Ovary (tissue), 9 donors: Measurements from ENCODE around the gene SEC14L1. TPM values are rescaled to one million over a fixed set of nuclear protein-coding genes. Genes with fewer than 3 reads are reported as not detected.
A peak's percentile ranks its signal among the peaks of the same experiment; 100 is the strongest.

ENCODE experiments used
- DNase-seq, 5 donors: peaks; one replicate each; pipeline ENCODE4 v3.0.0-alpha.2; 2019 to 2020
- H3K27ac ChIP-seq, 2 donors: fragments of 200-600 bp; one replicate each; pipeline versions ENCODE4 v1.5.1 to v1.8.0; 2019 to 2022
- H3K27me3 ChIP-seq: fragments of 200-600 bp; one replicate; pipeline ENCODE4 v1.8.0; 2022
- H3K36me3 ChIP-seq: fragments of 200-600 bp; sonication (generic); one replicate; pipeline ENCODE4 v1.5.1; 2019
- H3K4me1 ChIP-seq: one replicate; pipeline ENCODE4 v1.8.1; 2013; ENCODE audit warnings: mild to moderate bottlenecking, moderate library complexity; ENCODE audit not compliant: insufficient read depth
- H3K4me3 ChIP-seq: fragments of 200-600 bp; sonication (generic); one replicate; pipeline ENCODE4 v1.5.1; 2017
- H3K9me3 ChIP-seq, 2 donors: fragments of 200-600 bp in 1 of 2; sonication (generic) in 1 of 2; one replicate each; pipeline versions ENCODE4 v1.5.1 to v1.8.1; 2013 to 2019; ENCODE audit warnings: mild to moderate bottlenecking in 1 of 2, moderate library complexity in 1 of 2
- EP300 ChIP-seq: sonication (generic); formaldehyde crosslinking; IDR thresholded peaks from one replicate; pipeline ENCODE4 v1.6.1; 2017; ENCODE audit warnings: antibody characterized with exemption
- POLR2A ChIP-seq: fragments of 450-650 bp; IDR thresholded peaks from one replicate; pipeline ENCODE4 v1.6.1; 2017; ENCODE audit warnings: antibody characterized with exemption, mild to moderate bottlenecking, moderate library complexity
- WGBS, 3 donors: extraction: QIAGEN DNeasy Blood & Tissue Kit in 1 of 3; methylation state at CpG; one replicate each; pipeline versions ENCODE4 v1.1.5 to v1.1.7; 2013 to 2017; 5-methylcytosine and 5-hydroxymethylcytosine counted together
- intact Hi-C, 4 donors: fragments of 100-400 bp; cut with DNase I; formaldehyde crosslinking; loops; one replicate each; pipeline versions ENCODE4 v1.11.0 to v1.15.1; 2022 to 2023
- polyA plus RNA-seq, 2 donors: library from polyadenylated mRNA; stranded (reverse); fragments of 200-250 nt in 1 of 2; fragments of 350-450 nt in 1 of 2; fragmentation: Illumina TruSeq in 1 of 2; extraction: RNeasy Lipid Tissue Mini Kit (QIAGEN cat#74804) in 1 of 2; gene quantifications; one replicate each; pipeline ENCODE4 v1.2.3, GENCODE V29; 2013 to 2014
- total RNA-seq, 7 donors: library from RNA; depleted of rRNA in 2 of 7; stranded (reverse); fragments of >200 nt in 2 of 7; fragmentation: NEBNext Ultra II Directional in 3 of 7; extraction: Animal tissue kit (Norgen Biotek cat#: 25700) in 3 of 7; gene quantifications; one replicate each; pipeline versions ENCODE4 v1.1.0 to v1.2.4, GENCODE V29; 2016 to 2023
- TF ChIP-seq, protein P1 (sequence below), 3 donors: fragments of 450-650 bp in 2 of 3; fragments of 200-600 bp in 1 of 3; IDR thresholded peaks; one replicate each; pipeline versions ENCODE4 v1.5.1 to v1.8.0; 2016 to 2022; ENCODE audit warnings: antibody characterized with exemption in 3 of 3, mild to moderate bottlenecking in 1 of 3
- donor health status: DM: no; HTN: no; CAD: no; lungs with moderate emphysema.
- donor health status: DM: no; HTN: no; CAD: no.
- donor health status: Bipolar disorder and iron deficiency.
- donor health status: DM: yes; HTN: yes; CAD: no.
- donor health status: DM: no; HTN: no; CAD: no.
- donor health status: DM: yes; HTN: yes; CAD: no.

SEC14L1 gene
- total and polyA plus RNA-seq, 9 donors = 29.1 to 78.7 (median 53.7) TPM

DNA sequence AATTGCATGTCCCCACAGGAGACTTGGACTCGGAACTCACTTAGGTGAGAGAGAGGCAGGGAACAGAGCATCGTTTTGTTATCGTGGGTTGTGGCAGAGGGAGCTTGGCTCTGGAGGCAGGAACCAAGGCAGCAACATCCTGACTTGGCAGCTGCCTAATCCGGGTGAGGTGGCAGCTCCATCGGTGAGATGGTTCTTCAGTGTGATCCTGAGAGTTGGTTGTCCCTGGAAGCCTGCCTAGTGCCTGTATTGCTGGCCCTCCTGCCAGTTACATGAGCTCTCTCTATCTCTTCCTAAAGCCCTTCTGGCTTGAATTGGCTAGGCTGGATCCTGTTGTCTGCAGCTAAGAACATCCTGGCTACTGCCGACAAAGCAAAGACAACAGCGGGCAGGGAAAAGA, 19.9 kb upstream of the SEC14L1 start:
- no peaks in the 10 kb centered on the region for H3K36me3 ChIP-seq
- WGBS, 3 donors = 33 to 55% (median 44%) methylated on average over 7 of the region's 7 CpGs
- intact Hi-C loops = no loop called here

GRCh38 chr17:77124192-77124889, 16.4 kb upstream of the SEC14L1 start:
- Histone ChIP-seq H3K27ac (no peak overlapping the region), H3K36me3 (no peaks in the 10 kb centered on the region), H3K27me3 (no peaks in the 10 kb centered on the region), H3K4me3 (no peak overlapping the region), H3K4me1 (peaks cover 15% of the 10 kb centered on the region), H3K9me3 (no peaks in the 10 kb centered on the region)
- TF ChIP-seq POLR2A = no peak
- TF ChIP-seq, protein P1, sequence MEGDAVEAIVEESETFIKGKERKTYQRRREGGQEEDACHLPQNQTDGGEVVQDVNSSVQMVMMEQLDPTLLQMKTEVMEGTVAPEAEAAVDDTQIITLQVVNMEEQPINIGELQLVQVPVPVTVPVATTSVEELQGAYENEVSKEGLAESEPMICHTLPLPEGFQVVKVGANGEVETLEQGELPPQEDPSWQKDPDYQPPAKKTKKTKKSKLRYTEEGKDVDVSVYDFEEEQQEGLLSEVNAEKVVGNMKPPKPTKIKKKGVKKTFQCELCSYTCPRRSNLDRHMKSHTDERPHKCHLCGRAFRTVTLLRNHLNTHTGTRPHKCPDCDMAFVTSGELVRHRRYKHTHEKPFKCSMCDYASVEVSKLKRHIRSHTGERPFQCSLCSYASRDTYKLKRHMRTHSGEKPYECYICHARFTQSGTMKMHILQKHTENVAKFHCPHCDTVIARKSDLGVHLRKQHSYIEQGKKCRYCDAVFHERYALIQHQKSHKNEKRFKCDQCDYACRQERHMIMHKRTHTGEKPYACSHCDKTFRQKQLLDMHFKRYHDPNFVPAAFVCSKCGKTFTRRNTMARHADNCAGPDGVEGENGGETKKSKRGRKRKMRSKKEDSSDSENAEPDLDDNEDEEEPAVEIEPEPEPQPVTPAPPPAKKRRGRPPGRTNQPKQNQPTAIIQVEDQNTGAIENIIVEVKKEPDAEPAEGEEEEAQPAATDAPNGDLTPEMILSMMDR (IDR thresholded peaks at IDR 0.05) = no peak
- no peak for TF ChIP-seq EP300
- DNase-seq = no peak
- intact Hi-C loops = no loop called here
- WGBS, 3 donors = 45 to 54% (median 50%) methylated on average over 15 of the region's 15 CpGs

More for the DNA sequence above, 19.9 kb upstream of the SEC14L1 start:
- Histone ChIP-seq H3K9me3 (no peaks in the 10 kb centered on the region), H3K27me3 (no peaks in the 10 kb centered on the region), H3K4me3 (no peak overlapping the region), H3K4me1 (peaks cover 12% of the 10 kb centered on the region), H3K27ac (peak overlapping the region; percentile 11 to 26)
- no peak for DNase-seq
- TF ChIP-seq POLR2A = no peak
- TF ChIP-seq, protein P1 (IDR thresholded peaks at IDR 0.05) = no peak
- TF ChIP-seq EP300 = no peak

DNA sequence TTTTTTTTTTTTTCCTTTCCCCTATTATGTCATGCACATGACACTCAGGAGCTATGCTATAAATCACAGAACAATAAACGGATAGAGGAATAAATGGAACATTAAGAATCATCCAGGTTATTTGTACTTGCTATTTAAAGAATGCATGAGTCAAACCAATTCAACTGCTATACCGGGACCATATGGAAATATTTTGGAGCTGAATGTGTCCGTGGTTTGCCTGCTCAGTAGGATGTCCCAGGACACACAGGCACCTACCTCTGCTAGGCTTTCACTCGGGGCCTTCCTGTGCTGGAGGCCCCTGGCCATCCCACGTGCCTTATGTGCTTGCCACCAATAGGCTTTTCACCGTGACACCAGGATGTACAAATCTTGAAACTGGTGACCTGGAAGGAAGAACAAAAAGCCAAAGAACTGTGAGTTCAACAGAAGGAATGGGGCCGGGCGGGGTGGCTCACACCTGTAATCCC, 15.3 kb upstream of the SEC14L1 start:
- H3K4me1 ChIP-seq = peaks cover 22% of the 10 kb centered on the region
- TF ChIP-seq EP300 (no peak), POLR2A (no peak)
- TF ChIP-seq, protein P1 (IDR thresholded peaks at IDR 0.05) = no peak
- no peak for DNase-seq
- H3K27me3 ChIP-seq = no peaks in the 10 kb centered on the region
- intact Hi-C loops = no loop called here
- H3K27ac ChIP-seq = no peak overlapping the region
- no peaks in the 10 kb centered on the region for H3K9me3 ChIP-seq
- 68 to 77% (median 72%) methylated on average over 8 of the region's 8 CpGs for WGBS, 3 donors
- H3K36me3 ChIP-seq = no peaks in the 10 kb centered on the region
- H3K4me3 ChIP-seq = no peak overlapping the region

DNA sequence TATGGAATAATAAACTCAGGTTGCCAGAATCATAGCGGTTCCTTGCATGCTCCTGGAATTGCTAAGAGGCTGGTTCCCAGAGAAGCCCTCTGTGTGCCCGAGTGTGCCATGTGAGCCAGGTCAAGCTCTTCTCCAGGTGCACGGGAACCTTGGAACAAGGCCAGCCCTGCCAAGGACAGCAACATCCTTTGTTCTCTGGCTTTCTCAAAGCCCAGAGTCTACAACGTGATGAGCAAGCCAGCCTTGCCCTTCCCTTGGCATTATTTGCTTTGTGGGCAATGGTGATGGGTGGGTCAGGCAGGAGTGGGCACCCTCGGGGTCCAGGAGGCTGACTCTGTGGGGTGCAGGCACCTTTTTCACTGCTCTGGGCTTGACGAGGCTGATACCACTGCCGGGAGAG, 14.2 kb upstream of the SEC14L1 start:
- no peak overlapping the region for H3K27ac ChIP-seq
- no peak overlapping the region for H3K4me3 ChIP-seq
- WGBS, 3 donors = 51 to 57% (median 51%) methylated on average over 7 of the region's 7 CpGs
- TF ChIP-seq, protein P1 (IDR thresholded peaks at IDR 0.05) = no peak
- no peak for TF ChIP-seq EP300
- TF ChIP-seq POLR2A = no peak
- DNase-seq = peak in 1 of 5 donors; percentile 61
- H3K27me3 ChIP-seq = no peaks in the 10 kb centered on the region
- H3K36me3 ChIP-seq = no peaks in the 10 kb centered on the region
- intact Hi-C loops = no loop called here
- no peaks in the 10 kb centered on the region for H3K9me3 ChIP-seq
- peaks cover 18% of the 10 kb centered on the region for H3K4me1 ChIP-seq
